ENCODE measurements around the gene ECD. TPM values are rescaled to one million over a fixed set of nuclear protein-coding genes. Genes with fewer than 3 reads are reported as not detected.

Gene ECD
- total RNA-seq, 1 donor from 2014 or later, result 25.8 TPM

DNA sequence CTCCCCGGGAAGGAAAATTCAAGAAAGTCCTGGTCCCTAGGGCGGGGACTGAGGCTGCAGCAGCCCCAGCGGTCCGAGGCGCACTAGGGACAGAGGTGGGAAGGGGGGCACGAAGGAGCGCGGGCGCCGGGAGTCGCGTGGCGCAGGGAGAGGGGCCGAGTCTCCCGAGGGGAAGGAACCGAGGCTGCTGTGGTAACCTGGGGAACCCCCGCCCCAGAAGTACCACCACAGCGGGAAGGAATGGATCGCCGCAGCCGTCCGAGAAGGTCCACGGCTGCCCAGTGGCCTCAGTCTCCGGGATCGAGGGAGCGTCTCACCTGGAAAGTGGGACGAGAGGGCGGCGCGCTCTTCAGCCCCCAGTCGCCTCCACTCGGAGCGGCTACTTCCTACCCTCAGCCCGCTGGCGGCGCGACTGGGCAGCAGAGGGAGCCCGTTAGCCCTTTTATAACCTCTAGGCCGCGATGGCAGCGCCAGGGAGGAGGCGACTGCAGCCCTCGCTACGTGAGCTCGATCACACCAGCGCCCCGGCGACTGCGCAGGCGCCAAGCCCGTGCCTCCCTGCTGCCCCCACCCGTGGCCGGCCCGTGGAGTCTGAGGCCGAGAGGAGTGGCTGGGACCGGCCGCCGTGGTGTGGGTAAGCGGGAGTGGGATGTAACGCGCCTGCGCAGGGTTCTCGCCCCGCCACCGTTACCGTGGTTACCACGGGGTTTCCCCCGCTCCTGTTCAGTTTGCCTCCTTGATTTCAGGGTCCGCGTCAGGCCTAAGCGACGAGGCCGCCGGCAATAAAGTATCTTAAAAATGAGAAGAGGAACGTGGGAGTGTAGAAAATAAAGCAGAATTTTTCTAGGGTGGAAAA, 71.1 kb downstream of the ECD start, which contains the start of gene P4HA1:
P4HA1 (minus strand) TSS at position 418 of the 856 bp plus-strand sequence. CDS start 21,983 bp downstream, outside the sequence.
- DNase-seq, result peak; percentile 100

DNA sequence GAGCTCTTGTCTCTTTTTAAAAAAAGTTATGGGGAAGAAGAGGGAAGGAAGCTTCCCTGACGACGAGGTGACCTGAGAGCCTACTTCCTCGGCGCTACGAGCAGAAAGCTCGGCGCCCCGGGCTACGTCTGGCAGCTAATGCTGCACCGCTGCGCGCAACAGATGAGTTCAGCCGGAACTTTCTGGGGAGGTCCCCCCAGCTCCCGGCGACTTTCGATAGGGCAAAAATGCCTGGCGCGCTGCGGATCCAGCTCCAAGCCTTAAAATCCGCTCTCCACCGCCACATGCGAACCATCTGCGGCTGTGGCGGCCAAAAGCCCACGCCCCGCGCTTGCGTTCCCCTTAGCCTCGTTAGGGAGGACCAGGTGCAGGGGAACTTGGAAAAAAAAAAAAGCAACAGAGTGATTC, 71.8 kb downstream of the ECD start:
- peak; percentile 79 for DNase-seq

DNA sequence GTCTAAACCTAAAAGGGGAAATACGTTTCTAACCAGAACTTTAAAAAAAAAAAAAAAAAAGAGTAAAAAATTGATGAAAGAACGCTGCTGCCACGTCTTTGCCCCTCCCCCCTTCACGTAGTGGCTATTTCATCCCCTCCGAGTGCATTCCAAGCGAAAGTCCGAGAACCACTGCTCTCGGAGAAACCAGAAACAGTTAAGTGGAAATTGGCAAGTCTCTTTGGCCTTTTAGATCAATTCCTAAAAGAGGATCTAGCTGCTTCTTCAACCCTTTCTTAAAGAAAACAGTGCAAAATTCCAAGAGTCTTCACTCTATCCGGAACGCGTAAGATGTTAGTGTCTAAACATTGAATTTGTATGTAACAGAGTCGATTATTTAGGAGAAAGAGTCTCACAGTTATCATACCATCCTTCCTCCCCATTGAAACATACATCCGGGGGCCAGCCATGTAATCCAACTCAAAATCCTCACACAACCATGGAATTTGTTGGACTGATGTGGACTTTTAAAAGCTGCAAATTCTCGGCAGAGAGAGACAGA, 72.3 kb downstream of the ECD start:
- DNase-seq, result peak; percentile 79

DNA sequence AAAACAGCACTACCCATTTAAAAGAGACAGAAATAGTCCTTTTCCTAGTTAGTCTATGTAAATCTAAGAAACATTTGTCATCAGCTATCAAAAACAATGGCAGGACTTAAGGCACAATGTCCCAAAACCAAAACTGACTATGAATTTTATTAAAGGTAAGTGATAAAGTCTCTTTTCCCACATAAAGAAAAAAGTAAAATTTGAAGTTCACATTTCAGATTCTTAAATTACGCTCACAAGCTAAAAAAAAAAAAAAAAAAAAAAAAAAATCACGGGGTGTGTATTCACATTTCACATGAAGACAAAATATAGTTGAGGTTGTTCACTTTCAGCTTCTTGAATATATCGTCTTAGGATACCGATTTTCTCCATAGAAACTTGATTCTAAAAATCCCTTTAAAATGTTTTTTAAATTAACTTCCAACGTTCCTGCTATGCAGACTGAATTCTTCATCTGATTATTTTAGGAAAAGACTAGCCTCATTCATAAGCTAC, 72.8 kb downstream of the ECD start:
- DNase-seq, result no peak

DNA sequence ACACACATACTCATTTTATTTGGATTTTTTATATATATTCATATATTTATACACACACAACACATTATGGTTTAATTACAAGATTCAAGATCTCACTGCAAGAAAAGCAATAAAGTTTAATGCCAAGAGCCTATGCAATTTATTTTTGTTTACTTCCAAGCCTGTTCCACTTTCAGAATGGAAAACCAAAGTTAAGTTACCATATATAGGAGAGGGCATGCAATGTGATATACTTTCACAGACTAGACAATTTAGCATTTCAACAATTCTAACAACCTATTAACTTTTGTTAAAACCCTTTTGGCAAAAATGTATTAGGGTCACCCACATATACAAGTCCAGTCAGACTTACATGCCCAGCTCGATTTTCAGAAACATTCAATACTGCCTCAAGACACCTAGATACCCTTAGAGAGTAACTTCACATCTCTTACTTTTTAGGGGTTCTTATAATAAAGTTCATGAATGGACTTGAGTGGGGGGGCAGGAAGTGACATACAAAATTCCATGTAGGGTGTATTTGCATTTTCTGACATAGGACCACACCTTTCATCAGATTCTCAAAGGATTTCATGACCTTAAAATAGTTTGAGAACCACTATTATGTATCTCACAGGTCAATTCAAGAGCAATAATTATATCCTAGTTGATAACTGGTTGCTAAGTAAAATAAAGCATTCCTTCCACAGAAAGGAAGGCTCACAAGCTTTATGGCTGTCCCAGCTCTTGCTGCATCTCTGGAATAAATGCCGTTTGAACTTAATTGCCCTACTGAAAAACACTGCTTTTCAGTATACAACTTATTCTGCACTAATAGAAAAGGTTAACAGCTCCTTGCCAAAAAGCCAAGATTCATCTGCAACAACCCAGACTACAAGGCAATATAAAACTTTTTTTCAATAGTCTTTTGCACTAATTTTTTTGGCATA, 73.6 kb downstream of the ECD start:
- DNase-seq, result peak; percentile 54

DNA sequence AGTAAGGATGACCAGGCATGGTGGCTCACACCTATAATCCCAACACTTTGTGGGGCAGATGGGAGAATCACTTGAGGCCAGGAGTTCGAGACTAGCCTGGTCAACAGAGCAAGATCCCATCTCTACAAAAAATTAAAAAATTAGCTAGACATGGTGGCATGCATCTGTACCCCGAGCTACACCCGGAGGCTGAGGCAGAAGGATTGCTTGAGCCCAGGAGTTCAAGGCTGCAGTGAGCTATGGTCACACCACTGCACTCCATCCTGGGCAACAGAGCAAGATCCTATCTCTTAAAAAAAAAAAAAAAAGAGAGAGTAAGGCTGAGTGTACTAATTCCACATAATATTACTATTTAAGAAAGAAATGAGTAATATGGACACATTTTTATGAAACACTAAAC, 75.0 kb downstream of the ECD start:
- no peak for DNase-seq

DNA sequence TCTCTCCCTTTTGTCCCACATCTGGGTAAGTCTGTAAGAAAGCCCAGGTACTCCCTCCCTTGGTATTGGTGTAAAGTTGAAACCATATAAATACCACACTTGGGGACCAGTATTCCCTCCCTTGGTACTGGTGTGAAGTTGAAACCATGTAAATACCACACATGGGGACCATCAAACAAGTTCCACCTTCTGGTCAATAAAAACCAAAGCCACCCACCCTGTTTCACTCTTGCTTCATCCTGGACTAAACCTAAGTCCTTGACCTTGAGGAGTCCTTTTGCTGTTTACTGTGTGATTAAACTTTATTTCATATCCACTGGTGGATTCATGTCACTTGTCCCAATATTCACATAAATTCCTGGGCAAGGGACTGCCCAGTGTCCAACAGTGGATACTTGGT, 79.5 kb downstream of the ECD start:
- DNase-seq, result no peak

DNA sequence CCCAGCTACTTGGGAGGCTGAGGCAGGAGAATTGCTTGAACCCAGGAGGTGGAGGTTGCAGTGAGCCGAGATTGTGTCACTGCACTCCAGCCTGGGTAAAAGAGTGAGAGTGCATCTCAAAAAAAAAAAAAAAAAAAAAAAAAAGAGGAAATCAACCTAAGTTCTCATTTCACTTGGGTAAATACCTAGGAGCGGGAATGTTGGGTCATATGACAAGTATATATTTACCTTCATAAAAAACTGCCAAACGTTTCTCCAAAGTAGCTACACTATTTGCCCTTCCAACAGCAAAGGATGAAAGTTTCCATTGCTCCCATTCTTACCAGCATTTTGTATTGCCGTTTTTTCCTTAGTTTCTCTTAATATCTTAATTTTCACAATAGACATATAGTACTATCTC, 81.0 kb downstream of the ECD start:
- DNase-seq, result no peak

DNA sequence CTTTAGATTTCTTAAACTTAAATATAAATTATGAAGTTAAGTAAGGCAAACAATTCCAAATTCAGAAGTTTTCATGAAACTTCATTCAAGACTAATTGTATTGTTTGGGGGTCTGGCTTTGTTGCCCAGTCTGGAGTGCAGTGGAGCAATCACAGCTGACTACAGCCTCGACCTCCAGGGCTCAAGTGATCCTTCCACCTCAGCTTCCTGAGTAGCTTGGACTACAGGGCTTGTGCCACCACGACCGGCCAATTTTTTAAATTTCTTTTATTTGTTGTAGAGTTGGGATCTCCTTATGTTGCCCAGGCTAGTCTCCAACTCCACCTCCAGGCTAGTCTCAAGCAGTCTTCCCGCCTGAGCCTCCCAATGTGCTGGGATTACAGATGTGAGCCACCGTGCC, 83.6 kb downstream of the ECD start:
- DNase-seq, result no peak

Small RNAs within 50 kb of the gene (small RNA-seq; reads per million reads assigned to genes)
- gene RF00019 (ENCODE audit: low replicate concordance) (not detected), gene SNORA11F (ENCODE audit: low replicate concordance) (1.3 reads per million, percentile 82 among the genes with 10 or more reads in this experiment)

Other genes with a start within 250 kb of the ECD start
- gene PLA2G12B, start 213.2 kb downstream of the ECD start, total RNA-seq, result not detected
- 65.1 TPM for gene P4HA1, start 71.1 kb downstream of the ECD start, total RNA-seq
- gene NUDT13, start 57.6 kb downstream of the ECD start, total RNA-seq, result 0.59 TPM
- 25.6 TPM for gene FAM149B1, start 111 bp upstream of the ECD start, total RNA-seq
- 17.2 TPM for gene DNAJC9, start 79.2 kb upstream of the ECD start, total RNA-seq
- gene MRPS16, start 84.6 kb upstream of the ECD start, total RNA-seq, result 35.4 TPM
- 3.4 TPM for gene CFAP70, start 190.9 kb upstream of the ECD start, total RNA-seq
- 47.4 TPM for gene ANXA7, start 246.1 kb upstream of the ECD start, total RNA-seq